Measurements from ENCODE around the gene TRIB2.

TRIB2 gene

DNA sequence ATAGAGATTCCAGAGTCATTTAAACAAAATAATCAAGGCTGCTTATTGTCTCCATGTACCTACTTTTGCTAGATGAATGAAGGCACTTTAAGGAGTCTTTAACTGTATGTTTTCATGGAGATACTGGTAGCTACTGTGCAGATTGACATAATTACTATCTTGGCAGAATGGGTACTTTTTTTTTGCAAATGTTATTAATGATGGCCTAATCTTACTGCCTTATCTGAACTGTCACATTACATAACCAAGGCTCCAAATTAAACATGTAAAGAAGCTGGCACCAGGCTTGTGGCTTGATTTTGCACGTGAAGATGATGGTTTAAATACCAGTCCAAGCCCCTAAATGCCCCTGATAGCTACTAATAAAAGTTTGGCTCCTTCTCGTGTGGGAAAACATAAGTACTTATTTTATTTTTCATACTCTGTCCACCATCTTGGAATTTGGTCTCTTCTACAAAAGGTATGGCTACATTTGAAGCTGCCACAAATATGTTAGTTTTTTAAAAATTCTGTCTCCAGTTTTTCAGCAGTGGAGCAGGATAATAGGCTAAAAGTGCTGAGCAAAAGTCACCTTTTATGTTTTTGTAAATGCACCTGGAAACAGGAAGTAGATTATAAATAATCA lies 4.1 kb downstream of the TRIB2 start:
- DNase-seq (ENCODE audit: low read depth): no peak

- no peak for DNase-seq (ENCODE audit: low read depth)
These were observed 5.1 kb downstream of the TRIB2 start for GRCh38 chr2:12721566-12722446.

GRCh38 chr2:12722447-12723316 lies 5.9 kb downstream of the TRIB2 start:
- no peak for DNase-seq (ENCODE audit: low read depth)

GRCh38 chr2:12723736-12724463 lies 7.2 kb downstream of the TRIB2 start:
- DNase-seq (ENCODE audit: low read depth): no peak

- DNase-seq (ENCODE audit: low read depth): no peak
These were observed 8.8 kb downstream of the TRIB2 start for GRCh38 chr2:12725233-12726187.

DNA sequence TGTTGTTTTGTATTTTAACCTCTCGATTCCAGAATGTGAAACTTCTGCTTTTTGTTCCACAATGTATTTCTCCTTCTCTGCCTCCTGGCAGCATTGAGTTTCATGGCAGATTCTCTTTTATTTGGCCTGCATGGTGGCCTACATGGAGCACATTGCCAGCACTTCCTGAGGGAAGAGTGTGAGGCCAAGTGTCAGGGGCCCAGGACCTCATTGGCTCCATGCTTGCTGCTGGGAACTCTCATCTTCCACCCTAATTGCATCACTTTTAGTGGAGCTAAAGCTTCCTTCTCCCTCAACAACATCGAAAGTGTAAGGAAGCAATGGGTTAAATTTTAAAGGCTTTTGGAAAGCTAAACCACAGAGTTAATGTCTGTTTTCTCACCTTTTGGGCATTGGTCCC lies 9.5 kb downstream of the TRIB2 start:
- no peak for DNase-seq (ENCODE audit: low read depth)

DNA sequence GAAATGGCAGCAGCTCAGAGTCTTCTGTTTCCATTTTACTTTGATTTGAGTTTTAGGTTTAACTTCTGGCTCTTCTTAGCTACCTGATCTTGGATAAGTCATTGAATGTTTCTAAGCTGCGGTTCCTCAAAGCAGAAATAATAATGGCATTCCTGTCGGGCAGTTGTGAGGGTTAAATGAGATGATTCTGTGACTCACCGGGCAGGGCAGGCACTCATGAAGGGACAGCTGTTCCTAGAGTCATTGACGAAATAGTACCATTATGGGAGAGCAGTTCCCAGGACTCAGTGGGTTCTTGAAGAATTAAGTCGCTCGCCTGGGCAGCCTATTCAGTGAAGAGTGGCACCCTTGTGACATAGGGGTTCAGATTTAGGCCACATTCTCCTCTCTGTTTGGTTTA lies 10.3 kb downstream of the TRIB2 start:
- no peak for DNase-seq (ENCODE audit: low read depth)

DNA sequence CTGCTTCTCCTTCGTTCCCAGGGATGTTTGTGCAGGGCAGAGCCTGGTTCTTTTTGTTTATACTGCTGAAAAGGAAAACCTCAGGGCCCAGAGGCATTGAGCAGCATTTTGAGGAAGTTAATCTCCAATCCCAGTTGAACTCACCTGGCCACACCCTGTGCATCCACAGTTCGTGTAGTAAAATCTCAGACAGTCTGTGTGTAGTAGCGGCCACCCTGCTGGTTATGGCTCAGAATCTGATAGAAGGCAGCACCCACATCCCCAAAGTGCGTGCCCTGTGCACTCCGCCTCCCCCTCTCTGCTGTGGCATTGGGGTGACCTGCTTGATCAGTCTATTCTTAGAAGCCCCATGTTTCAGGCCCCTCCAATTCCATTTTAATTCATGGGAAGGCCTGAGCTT lies 10.9 kb downstream of the TRIB2 start:
- DNase-seq (ENCODE audit: low read depth): no peak

DNA sequence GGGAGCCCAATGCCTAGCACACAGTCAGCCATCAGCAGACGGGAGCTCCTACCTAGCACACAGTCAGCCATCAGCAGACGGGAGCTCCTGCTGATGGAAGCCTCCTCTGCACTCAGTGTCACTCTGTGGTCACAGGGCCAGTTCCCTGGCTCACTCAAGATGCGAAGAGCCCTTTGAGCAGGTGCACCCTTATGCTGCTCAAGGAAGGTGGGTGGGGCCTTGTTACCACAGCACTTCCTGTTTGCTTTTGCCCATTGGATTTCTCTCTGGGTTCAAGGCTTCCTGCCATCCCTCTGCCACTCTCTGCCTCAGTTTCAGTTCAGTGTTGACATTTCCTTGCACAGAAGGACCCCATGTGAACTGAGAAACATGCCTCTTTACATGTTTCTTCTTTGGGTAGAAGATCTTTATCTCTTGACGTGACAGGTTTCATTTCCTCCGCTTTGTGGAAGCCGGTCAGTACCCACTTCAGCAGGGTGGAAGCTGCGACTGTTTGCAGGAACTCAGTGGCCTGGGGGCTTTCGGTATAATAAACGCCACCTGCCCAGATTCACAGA lies 11.6 kb downstream of the TRIB2 start:
- peak; percentile 45 for DNase-seq (ENCODE audit: low read depth)

- DNase-seq (ENCODE audit: low read depth): no peak
These were observed 13.5 kb downstream of the TRIB2 start for GRCh38 chr2:12730265-12730664.

DNA sequence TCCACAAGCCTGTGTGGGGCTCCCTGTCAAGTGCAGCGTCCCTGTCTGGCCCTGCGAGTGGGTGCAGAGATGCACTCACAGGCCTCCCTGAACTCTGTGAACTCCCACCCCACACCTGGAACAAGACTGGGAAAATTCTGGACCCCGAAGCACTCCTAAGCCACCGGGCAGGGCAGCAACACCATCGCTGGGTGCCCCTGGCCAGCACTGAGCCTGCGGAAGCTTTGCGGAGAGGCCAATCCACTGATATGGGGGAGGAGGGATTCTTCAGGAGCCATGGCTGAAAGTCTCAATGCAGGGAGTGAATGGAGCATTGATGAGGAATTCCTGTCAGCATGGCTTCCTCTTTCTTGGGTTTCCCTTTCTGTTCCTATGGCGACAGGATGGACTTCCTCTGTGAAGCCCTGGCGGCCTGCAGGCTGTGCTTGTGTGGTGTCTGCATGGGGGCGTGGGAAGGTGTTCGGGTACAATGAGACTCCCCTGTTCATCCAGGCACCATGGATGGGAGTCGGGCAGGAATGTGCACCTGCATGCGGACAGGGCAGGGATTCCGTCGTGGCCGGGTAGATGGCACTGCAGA lies 15.1 kb downstream of the TRIB2 start:
- no peak for DNase-seq (ENCODE audit: low read depth)

DNA sequence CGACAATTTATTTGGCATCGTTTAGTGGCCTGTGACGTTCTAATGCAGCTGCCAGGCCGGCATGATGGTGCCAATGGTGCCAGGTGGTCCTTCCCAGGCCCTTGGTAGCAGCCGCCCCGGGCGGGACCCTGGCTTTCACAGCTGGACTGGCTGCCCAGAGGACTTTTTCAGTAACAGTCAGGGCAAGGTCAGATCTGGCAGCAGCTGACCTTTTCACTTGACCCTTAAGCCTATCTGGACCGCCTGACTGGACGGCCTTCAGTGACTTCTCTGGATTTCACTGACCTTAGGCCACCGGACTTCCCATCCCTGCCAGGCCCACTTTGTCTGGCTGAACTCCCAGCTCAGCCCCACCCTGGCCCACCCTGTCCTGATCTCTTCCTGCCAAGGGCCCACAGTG lies 15.9 kb downstream of the TRIB2 start:
- DNase-seq (ENCODE audit: low read depth): no peak

DNA sequence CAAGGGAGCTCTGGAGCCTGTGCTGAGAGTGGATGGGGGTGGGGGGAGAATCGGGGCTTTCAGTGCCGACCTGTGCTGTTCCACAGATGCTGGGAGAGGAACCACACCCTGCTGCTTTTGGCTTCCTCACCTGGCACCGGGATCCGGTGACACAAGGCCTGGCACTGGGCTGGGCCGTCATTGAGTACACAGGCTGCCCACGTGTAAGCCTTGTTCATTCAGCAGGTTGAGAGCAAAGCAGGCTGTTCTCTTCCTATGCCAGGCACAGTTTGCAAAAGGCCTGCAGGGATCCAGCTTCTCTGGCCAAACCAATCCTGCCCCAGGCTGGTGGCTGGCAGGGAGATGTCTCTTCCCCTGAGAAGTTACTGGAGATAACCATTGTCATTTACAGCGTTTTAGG lies 17.1 kb downstream of the TRIB2 start:
- DNase-seq (ENCODE audit: low read depth): no peak

DNA sequence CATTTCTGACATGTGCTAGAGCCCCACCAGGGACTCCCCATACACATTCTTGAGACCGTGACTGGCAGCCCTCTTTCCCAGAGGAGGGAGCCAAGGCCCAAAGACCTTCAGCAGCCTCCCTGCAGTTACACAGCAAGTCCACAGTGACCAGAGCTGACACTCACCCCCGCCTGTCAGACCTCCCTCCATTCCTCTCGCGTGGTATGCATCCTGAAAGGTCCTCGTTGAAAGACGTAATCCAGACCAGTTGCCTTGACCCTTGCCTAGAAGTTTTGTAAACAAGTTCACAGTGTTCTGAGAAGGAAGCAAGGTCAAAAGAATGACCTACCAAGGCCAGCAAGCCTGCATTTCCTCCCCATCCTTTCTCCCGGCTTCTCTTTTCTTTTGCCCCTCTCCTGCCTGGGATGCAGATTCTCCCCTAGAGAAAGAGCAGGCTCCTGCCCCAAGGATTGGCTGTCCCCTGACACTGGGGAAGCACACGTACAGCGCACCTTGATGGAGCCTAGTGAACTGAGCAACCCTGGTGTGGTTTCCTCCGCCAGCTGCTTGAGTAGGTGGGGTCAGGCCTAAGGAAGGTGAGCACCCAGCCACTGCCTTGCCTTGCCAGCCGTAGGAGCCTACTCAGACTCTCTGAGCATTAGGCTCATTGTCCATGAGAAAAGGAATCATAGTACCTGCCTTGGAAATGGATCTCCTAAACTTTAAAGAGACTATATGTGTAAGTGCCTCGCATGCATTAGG lies 18.3 kb downstream of the TRIB2 start:
- DNase-seq (ENCODE audit: low read depth): no peak

DNA sequence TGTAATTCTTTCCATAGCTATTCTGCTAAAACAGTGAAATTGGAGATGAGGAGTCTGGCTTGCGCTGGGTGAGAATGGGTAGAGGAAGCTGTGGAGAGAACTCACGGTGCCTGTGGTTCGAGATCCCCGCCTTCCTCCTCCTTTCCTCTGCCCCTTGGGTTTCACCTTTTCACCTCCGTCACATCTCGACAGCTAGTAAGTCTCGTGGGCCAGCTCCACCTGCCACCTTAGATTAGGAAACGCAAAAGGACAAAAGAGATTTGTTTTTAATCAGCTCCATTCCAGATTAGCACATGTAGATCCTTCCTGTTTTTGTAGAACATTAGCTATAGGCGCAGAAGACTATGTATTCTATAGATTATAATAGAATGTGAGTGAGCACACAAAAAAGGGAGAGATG lies 20.6 kb downstream of the TRIB2 start:
- DNase-seq (ENCODE audit: low read depth): no peak

GRCh38 chr2:12737738-12738485 lies 21.2 kb downstream of the TRIB2 start:
- no peak for DNase-seq (ENCODE audit: low read depth)

GRCh38 chr2:12739721-12740254 lies 23.1 kb downstream of the TRIB2 start:
- DNase-seq (ENCODE audit: low read depth): no peak

GRCh38 chr2:12741380-12741779 lies 24.6 kb downstream of the TRIB2 start:
- no peak for DNase-seq (ENCODE audit: low read depth)

Data from activated T-helper 1 cell treated with Interleukin-2 at 50 U/mL for 16 hours (primary cell).